ENCODE data around the gene CYGB. TPM values are rescaled to one million over a fixed set of nuclear protein-coding genes. Genes with fewer than 3 reads are reported as not detected.

CYGB gene
- total RNA-seq (1 to 10 TPM; 1.6 to 7.8 TPM), polyA plus RNA-seq (1 to 10 TPM in 1 of 2 donors, under 1 TPM in 1; 0.83 to 1.2 TPM)

DNA sequence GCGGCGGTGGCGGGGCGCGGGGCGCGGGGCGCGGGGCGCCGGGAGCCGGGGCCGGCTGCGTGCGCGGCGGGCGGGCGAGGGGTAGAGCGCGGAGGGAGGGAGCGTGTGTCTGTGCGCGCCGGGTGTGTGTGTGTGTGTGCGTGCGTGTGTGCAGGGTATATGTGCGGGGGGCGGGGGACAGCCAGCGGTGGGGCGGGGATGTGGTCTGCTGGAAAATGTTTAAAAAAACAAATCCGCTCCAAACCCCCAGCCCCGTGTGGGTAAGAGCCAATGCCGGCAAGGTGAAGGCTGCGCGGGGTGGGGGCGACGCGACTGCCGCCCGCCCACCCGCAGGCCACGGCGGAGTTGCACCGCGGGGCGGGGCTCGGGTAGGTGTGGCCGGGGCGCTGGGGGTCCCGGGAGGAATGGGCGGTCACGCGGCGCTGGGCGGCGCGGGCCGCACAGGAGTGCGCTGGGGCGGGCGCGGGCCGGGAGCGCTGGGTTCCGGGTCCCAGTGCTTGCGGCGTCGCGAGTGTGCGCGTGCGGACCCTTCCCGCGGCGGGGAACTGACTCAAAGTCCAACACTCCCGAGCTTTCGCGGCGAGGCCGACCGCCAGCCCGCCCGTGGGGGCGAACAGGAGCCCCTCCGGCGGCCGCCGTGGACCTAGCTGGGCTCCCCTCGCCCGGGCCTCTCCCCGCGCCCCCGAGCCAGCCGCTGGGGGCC, at the start of gene CYGB:
CYGB (minus strand) TSS at position 132 of the 703 bp plus-strand sequence. CDS start 167 bp downstream, outside the sequence.
- H3K27ac ChIP-seq (ENCODE audit: low read depth in 1 of 2, low read length in 2 of 2), result peak within 1 kb of the TSS; percentile 23 to 31

More for the DNA sequence above, at the start of gene CYGB:
- peak within 1 kb of the TSS in 1 of 3 donors; percentile 46 for H3K4me3 ChIP-seq (ENCODE audit: low read depth in 1 of 3, low read length in 3 of 3)
- no peak for TF ChIP-seq HNF4G (IDR thresholded peaks at IDR 0.05)
- no peak for TF ChIP-seq EGR1 (IDR thresholded peaks at IDR 0.05; ENCODE audit: low read depth in 2 of 2)
- TF ChIP-seq ZBTB33 (IDR thresholded peaks at IDR 0.05), result no peak
- TF ChIP-seq SP1 (IDR thresholded peaks at IDR 0.05), result no peak
- no peak for TF ChIP-seq ATF3 (IDR thresholded peaks at IDR 0.05)
- TF ChIP-seq RXRA (IDR thresholded peaks at IDR 0.05), result no peak
- TF ChIP-seq TAF1 (conservative IDR thresholded peaks at IDR 0.05), result no peak
- no peak for TF ChIP-seq JUND (IDR thresholded peaks at IDR 0.05)
- TF ChIP-seq YY1 (IDR thresholded peaks at IDR 0.05), result no peak
- TF ChIP-seq CTCF (IDR thresholded peaks at IDR 0.05; ENCODE audit: low read depth, low read length, missing input control), result no peak
- TF ChIP-seq GABPA (IDR thresholded peaks at IDR 0.05 in 1 of 2, conservative IDR thresholded peaks at IDR 0.05 in 1 of 2), result no peak
- TF ChIP-seq HNF4A (conservative IDR thresholded peaks at IDR 0.05), result no peak
- TF ChIP-seq FOXA1 (IDR thresholded peaks at IDR 0.05), result no peak
- TF ChIP-seq, protein P1, sequence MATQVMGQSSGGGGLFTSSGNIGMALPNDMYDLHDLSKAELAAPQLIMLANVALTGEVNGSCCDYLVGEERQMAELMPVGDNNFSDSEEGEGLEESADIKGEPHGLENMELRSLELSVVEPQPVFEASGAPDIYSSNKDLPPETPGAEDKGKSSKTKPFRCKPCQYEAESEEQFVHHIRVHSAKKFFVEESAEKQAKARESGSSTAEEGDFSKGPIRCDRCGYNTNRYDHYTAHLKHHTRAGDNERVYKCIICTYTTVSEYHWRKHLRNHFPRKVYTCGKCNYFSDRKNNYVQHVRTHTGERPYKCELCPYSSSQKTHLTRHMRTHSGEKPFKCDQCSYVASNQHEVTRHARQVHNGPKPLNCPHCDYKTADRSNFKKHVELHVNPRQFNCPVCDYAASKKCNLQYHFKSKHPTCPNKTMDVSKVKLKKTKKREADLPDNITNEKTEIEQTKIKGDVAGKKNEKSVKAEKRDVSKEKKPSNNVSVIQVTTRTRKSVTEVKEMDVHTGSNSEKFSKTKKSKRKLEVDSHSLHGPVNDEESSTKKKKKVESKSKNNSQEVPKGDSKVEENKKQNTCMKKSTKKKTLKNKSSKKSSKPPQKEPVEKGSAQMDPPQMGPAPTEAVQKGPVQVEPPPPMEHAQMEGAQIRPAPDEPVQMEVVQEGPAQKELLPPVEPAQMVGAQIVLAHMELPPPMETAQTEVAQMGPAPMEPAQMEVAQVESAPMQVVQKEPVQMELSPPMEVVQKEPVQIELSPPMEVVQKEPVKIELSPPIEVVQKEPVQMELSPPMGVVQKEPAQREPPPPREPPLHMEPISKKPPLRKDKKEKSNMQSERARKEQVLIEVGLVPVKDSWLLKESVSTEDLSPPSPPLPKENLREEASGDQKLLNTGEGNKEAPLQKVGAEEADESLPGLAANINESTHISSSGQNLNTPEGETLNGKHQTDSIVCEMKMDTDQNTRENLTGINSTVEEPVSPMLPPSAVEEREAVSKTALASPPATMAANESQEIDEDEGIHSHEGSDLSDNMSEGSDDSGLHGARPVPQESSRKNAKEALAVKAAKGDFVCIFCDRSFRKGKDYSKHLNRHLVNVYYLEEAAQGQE (IDR thresholded peaks at IDR 0.05), result no peak
- no peak for TF ChIP-seq MAX (IDR thresholded peaks at IDR 0.05)
- TF ChIP-seq FOXA2 (IDR thresholded peaks at IDR 0.05), result no peak
- no peak for TF ChIP-seq NR2F2 (IDR thresholded peaks at IDR 0.05)
- WGBS, result 7% methylated on average over 95 of the region's 95 CpGs
- no peak within 1 kb of the TSS for H3K9ac ChIP-seq (ENCODE audit: low read depth in 1 of 2, low read length in 2 of 2)
- no peaks in the 10 kb centered on the region for H3K27me3 ChIP-seq (ENCODE audit: control insufficient read depth in 4 of 4, insufficient read depth in 4 of 4, low read length in 3 of 4)
- no peaks in the 10 kb centered on the region for H3K36me3 ChIP-seq (ENCODE audit: control insufficient read depth in 4 of 4, insufficient read depth in 3 of 4, low read depth in 1 of 4, low read length in 3 of 4)
- no peak for DNase-seq (ENCODE audit: low spot score)
- H3K9me3 ChIP-seq (ENCODE audit: control insufficient read depth in 4 of 4, low read length in 3 of 4), result no peaks in the 10 kb centered on the region
- H3K4me1 ChIP-seq (ENCODE audit: control insufficient read depth in 4 of 4, insufficient read depth in 4 of 4, low read length in 3 of 4), result peaks cover 2 to 15% (median 10%) of the 10 kb centered on the region in 4 donors
